ENCODE results near the gene DZIP1L. TPM values are rescaled to one million over a fixed set of nuclear protein-coding genes. Genes with fewer than 3 reads are reported as not detected.

DZIP1L gene
- total RNA-seq, 1 experiment from 2014 or later, result 15.3 TPM

DNA sequence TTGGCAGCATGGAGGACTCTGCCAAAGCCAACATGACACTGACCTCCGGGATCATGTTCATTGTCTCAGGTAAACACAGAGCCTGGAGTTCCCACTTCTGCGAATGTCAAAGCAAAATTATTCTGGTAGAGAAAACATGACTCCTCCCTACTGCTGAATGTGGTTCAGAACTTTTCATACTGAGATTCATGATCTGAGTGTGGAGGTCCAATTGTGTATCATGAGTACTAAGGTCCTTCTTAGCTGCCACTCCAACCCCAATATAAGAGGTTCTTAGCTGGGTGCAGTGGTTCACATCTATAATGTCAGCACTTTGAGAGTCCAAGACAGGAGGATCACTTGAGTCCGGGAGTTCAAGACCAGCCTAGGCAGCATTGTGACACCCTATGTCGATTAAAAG, 91.7 kb downstream of the DZIP1L start:
- no peak overlapping the region for H3K27ac Mint-ChIP-seq
- CTCF ChIA-PET, result no interaction called here
- no peak for ATAC-seq
- TF ChIP-seq, protein P1, sequence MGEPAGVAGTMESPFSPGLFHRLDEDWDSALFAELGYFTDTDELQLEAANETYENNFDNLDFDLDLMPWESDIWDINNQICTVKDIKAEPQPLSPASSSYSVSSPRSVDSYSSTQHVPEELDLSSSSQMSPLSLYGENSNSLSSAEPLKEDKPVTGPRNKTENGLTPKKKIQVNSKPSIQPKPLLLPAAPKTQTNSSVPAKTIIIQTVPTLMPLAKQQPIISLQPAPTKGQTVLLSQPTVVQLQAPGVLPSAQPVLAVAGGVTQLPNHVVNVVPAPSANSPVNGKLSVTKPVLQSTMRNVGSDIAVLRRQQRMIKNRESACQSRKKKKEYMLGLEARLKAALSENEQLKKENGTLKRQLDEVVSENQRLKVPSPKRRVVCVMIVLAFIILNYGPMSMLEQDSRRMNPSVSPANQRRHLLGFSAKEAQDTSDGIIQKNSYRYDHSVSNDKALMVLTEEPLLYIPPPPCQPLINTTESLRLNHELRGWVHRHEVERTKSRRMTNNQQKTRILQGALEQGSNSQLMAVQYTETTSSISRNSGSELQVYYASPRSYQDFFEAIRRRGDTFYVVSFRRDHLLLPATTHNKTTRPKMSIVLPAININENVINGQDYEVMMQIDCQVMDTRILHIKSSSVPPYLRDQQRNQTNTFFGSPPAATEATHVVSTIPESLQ (CRISPR knock-in tag; IDR thresholded peaks at IDR 0.05), result no peak
- TF ChIP-seq ZNF121 (CRISPR knock-in tag; IDR thresholded peaks at IDR 0.05) (no peak), EMX1 (CRISPR knock-in tag; IDR thresholded peaks at IDR 0.05) (no peak)
- TF ChIP-seq, protein P2, sequence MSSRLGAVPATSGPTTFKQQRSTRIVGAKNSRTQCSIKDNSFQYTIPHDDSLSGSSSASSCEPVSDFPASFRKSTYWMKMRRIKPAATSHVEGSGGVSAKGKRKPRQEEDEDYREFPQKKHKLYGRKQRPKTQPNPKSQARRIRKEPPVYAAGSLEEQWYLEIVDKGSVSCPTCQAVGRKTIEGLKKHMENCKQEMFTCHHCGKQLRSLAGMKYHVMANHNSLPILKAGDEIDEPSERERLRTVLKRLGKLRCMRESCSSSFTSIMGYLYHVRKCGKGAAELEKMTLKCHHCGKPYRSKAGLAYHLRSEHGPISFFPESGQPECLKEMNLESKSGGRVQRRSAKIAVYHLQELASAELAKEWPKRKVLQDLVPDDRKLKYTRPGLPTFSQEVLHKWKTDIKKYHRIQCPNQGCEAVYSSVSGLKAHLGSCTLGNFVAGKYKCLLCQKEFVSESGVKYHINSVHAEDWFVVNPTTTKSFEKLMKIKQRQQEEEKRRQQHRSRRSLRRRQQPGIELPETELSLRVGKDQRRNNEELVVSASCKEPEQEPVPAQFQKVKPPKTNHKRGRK (CRISPR knock-in tag; IDR thresholded peaks at IDR 0.05; ENCODE audit: borderline replicate concordance), result no peak
- POLR2A ChIA-PET, result no interaction called here
- peaks cover 2% of the 10 kb centered on the region; the same call in 1 of the 2 replicates for H3K9me3 Mint-ChIP-seq
- DNase-seq (ENCODE audit: low spot score), result no peak
- no peaks in the 10 kb centered on the region for H3K27me3 Mint-ChIP-seq (ENCODE audit: low read depth)
- no peaks in the 10 kb centered on the region for H3K4me1 Mint-ChIP-seq
- H3K36me3 Mint-ChIP-seq, result peaks cover 1% of the 10 kb centered on the region; the same call in 1 of the 2 replicates
- no peak overlapping the region for H3K4me3 Mint-ChIP-seq

GRCh38 chr3:138019281-138020069, 95.9 kb downstream of the DZIP1L start:
- POLR2A ChIA-PET, result no interaction called here
- CTCF ChIA-PET, result interaction anchor here (1.4 kb wide), 1 partner anchor 9 kb away, joined by 5 read pairs; the partner anchor contains the start of gene CLDN18

More at GRCh38 chr3:138019281-138020069, 95.9 kb downstream of the DZIP1L start:
- Mint-ChIP-seq H3K27me3 (ENCODE audit: low read depth) (no peaks in the 10 kb centered on the region), H3K36me3 (peaks cover 4% of the 10 kb centered on the region; the same call in 1 of the 2 replicates), H3K9me3 (peaks cover 8% of the 10 kb centered on the region), H3K4me3 (no peak overlapping the region), H3K27ac (no peak overlapping the region), H3K4me1 (no peaks in the 10 kb centered on the region)
- TF ChIP-seq CBFB (CRISPR knock-in tag; IDR thresholded peaks at IDR 0.05; ENCODE audit: low read depth), result no peak
- TF ChIP-seq ZBTB43 (CRISPR knock-in tag; IDR thresholded peaks at IDR 0.05), result no peak
- TF ChIP-seq PREB (CRISPR knock-in tag; IDR thresholded peaks at IDR 0.05; ENCODE audit: borderline replicate concordance), result no peak
- TF ChIP-seq AR (CRISPR knock-in tag; IDR thresholded peaks at IDR 0.05), result no peak
- TF ChIP-seq, protein P3, sequence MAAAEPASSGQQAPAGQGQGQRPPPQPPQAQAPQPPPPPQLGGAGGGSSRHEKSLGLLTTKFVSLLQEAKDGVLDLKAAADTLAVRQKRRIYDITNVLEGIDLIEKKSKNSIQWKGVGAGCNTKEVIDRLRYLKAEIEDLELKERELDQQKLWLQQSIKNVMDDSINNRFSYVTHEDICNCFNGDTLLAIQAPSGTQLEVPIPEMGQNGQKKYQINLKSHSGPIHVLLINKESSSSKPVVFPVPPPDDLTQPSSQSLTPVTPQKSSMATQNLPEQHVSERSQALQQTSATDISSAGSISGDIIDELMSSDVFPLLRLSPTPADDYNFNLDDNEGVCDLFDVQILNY (CRISPR knock-in tag; IDR thresholded peaks at IDR 0.05), result no peak
- no peak for TF ChIP-seq ZNF425 (CRISPR knock-in tag; conservative IDR thresholded peaks at IDR 0.05)
- TF ChIP-seq HMGA2 (CRISPR knock-in tag; IDR thresholded peaks at IDR 0.05), result no peak
- no peak for TF ChIP-seq RELA (CRISPR knock-in tag; IDR thresholded peaks at IDR 0.05; ENCODE audit: borderline replicate concordance)
- no peak for TF ChIP-seq NFATC4 (CRISPR knock-in tag; IDR thresholded peaks at IDR 0.05)
- no peak for ATAC-seq
- DNase-seq (ENCODE audit: low spot score), result no peak
